GM19025 (cell line): Measurements from ENCODE around the gene FOXR1.

ENCODE experiments used
- ATAC-seq: cut with Tn5 transposase; IDR thresholded peaks from one replicate; pipeline ENCODE4 v1.9.1; 2021; ENCODE audit warnings: mild to moderate bottlenecking, low read depth, moderate library complexity; ENCODE audit not compliant: unreplicated experiment

The FOXR1 gene, protein sequence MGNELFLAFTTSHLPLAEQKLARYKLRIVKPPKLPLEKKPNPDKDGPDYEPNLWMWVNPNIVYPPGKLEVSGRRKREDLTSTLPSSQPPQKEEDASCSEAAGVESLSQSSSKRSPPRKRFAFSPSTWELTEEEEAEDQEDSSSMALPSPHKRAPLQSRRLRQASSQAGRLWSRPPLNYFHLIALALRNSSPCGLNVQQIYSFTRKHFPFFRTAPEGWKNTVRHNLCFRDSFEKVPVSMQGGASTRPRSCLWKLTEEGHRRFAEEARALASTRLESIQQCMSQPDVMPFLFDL

DNA sequence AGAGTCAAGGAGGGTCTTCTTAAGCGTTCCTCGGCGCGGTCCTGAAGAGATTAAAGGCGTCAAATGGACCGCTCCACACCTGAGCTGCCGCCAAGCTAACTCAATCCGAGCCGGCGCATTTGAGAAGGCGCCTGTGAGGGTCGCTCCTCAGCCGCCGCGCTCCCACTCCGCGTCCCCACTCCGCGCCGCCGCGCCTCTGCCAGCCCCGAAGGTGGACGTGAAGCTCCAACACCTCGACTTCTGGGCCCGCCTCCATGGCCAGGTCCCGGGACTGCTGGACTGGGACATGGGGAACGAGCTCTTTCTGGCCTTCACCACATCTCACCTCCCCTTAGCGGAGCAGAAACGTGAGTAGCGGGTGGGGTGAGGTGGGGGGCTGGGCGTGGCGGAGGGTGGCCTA, at the start of gene FOXR1:
Gene FOXR1, plus strand, starts transcription at position 116 of the 400 bp plus-strand sequence. Its CDS starts 171 bp downstream, at position 287.
- no peak for ATAC-seq

GRCh38 chr11:118921929-118922744, 49.4 kb upstream of the FOXR1 start:
- no peak for ATAC-seq

GRCh38 chr11:118922745-118923627, 48.6 kb upstream of the FOXR1 start:
- no peak for ATAC-seq

DNA sequence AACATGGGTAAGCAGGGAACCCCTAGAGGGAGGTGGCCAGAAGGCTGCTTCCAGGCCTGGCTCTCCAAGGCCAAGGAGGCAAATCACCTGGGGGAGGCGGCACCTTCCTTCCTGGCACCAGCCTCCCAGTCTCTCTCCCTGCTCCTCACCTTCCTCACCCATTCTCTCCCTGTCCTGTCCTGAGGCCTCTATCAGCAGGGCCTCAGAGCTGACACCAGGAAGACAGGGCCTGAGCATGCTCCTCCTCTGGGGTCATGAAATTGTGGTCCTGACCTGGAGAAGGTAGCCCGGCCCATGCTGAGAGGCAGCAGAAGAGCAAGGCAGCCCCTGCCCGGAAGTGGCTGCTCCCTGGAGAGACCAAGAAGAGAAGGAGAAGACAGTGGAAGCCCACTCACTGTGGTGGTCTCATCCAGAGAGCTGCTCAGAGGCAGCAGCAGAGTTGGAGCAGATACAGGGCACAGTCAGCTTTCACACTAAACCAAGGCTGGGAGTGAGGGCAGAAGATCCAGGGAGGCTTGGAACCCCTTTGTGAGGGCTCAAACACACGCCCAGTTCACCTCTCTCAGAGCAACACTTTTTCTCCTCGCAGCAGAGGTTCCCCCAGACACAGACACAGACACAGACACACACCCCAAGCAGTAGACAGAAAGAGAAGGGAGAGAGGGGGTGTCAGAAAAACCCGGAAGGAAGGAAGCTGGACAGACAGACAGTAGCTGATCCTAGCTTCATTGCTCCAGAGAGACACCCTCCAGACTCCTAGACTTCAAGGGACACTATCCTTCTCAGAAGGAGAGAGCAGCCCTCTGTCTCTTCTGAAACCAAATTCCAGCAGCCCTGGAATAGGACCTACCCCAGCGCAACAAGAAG, 47.6 kb upstream of the FOXR1 start:
- no peak for ATAC-seq

DNA sequence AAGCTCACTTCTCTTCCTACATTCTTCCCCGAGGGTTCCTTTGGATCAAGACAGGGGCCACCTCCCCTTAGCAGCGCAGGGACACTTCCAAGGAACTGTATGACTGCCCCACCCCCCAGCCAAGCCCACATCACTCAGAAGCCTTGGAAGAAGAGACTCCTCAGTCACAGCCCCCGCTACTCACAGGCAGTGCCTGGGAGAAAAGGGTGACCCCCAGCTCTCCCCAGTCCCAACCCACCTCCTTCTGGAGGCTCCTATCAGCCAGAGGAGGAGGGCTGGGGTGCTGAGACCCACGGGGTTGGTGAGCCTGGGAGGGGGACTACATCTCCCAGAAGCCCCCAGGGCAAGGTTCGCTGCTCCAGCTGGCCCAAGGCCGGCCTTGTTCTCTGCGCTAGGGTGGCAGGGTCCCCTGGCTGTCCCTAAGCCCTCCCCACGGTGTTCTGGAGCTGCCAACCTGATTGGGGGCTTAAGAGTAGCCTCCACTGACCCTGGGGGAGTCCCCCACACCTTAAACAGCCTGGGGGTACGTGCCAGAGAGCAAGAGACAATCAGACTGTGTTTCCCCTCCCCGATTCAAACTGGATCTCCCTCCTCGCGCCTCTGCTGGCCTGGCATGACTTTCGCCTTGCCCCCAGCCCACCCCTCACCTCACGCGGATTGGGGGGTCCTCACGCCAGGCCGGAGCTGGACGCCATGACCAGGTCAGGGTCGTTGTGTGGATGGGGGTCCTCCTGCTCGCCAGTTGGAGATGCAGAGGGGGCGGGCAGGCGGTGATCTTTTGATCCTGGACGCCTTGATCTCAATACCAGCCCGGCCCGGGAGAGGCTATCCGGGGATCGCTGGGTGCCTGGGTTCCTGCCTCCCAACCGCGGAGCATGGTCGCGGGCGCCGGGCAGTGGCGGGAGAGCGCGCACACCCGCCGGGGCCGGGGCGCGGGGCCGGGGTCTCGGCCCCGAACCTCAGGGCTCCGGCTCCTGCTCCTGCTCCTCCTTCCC, 46.7 kb upstream of the FOXR1 start:
- ATAC-seq, result no peak

GRCh38 chr11:118927554-118928100, 43.9 kb upstream of the FOXR1 start:
- no peak for ATAC-seq

- no peak for ATAC-seq
These were observed 43.3 kb upstream of the FOXR1 start for GRCh38 chr11:118928101-118928869.

DNA sequence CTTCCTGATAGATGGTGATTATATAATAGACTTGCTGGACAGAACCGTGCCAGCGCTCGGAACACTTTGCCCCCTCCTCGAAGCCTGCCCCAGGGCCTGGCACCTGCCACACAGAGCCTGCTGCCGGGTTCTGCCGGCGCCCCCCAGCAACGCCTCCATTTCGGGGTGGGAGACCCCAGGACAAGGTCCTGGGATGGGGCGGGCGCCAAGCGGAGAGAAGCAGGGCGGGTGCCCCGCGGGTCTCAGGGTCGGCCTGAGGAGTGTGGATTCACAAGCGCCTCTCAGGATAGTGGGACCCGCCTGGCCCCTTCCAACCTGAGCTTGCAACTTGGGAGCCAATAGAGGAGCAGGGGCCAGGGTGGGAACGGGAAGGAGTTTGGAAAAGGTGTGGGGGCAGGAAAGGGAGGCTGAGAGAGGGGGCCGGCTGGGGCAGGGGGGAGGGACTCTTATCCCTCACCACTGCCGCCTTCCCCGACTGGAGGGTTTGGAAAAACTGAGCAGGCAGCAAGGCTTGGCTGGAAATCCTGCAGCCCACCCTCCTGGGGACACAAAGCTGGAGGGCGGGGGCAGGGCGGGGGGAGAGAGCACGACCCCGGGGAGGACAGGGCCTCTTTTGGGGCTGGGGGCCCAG, 42.6 kb upstream of the FOXR1 start:
- ATAC-seq, result no peak

GRCh38 chr11:118929501-118930093, 42.0 kb upstream of the FOXR1 start:
- no peak for ATAC-seq

DNA sequence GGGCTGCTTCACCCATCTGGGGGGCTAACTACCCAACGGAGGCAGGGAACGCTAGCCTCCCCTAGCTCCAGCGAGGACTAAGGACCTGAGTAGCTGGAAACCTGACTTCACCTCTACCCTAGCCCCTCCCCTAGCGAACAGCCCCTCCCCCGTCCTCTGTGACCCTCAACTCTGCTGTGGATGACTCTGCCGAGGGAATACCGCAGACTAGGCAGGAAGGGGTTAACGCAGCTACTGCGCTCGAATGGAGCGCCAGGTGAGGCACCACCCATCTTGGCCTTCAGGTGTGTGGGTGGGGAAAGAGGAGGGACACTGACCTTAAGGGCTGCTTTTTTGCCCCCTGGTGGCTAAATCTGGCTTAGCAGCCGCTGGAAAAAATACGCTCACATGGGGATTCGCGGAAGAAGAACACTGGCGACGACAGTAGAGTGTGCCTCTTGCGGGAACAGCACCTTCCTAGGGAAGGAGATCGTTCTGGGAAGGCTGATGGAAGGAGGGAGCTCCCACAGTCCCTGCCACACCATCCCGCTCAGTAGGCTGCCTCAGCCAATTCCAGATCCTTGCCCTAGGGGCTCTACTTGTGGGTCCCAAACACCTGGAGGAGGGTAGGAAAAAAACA, 41.4 kb upstream of the FOXR1 start:
- no peak for ATAC-seq

DNA sequence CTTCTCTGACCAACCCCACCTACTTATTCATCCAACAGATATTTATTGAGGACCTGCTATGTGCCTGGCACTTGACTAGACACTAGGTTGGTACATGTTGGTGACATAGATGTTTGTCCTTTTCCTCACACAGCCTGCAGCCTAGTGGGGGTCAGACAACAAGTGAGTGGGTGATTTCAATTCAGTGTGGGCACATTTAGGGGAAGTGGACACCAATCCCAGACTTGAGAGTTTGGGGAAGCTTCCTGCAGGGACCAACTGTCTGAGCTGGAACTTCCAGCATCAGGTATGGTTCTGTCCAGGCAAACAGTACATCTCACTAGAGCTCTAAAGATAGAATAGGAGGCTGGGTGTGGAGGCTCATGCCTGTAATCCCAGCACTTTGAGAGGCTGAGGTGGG, 40.0 kb upstream of the FOXR1 start:
- ATAC-seq, result no peak

- no peak for ATAC-seq
These were observed 38.1 kb upstream of the FOXR1 start for GRCh38 chr11:118933486-118933885.

GRCh38 chr11:118935376-118935775, 36.2 kb upstream of the FOXR1 start:
- no peak for ATAC-seq

DNA sequence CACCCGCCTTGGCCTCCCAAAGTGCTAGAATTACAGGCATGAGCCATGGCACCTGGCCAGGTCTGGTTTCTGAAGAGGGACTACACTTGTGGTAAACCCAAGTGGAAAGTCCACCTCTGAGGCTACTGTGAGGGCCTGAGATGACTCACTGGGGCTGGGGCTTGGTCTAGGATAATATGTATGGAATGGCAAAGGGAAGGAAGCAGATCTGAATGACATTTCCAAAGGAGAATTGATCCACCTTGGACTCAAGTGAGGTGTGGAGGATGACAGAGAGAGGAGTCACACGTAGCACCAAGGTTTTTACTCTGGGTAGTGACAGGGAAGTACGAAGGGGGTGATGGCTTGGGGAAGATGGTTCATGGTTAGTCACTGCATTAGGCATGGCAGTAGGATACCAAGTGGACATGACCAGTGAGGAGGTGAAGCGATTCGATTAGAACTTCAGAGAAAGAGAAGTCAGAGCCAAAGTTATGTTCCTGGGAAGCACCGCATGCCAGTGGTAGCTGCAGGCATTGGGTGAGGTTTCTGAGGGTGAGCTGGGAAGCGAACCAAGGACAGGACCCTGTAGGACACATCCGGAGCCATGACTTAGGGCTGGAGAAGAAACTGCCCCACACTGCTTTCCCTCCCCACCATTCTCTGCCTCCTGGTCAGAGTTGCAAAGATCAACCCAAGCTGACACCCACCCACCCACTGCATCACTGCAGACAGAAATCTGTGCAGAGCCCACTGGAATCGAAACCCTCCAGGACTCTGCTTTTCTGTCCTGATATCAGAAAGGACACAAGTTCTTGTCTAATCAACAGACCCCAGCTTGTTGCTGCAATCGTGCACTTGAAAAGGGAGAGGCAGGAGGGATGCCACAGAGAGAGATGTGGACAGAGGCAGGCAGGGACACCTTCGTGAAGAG, 32.8 kb upstream of the FOXR1 start:
- ATAC-seq, result no peak

DNA sequence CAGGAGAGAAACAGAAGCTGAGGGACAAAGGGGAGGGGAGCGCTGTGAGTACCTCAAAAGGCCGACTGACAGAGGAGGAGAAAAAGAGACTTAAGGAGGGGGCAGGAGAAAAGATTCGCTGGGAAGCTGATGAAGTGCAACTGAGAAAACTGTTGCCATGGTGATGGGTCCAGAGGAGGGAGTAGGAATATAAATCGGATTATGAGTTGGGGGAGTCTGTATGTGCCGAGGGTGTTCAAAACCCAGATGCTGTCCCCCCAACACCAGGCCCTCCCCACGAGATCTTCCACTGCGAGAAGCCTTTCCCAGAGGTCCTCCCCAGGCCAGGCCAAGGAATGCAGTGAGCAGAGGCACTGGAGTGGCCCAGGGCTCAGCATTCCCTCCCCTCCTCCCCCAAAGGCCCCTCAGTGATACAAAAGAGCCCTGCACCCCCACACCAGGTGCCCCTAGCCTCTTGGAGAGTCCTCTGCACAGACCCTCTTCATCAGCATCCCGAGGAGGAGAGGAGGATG, 32.1 kb upstream of the FOXR1 start:
- ATAC-seq, result no peak
